A673 (cell line): ENCODE results near the gene GPR132. TPM values are rescaled to one million over a fixed set of nuclear protein-coding genes. Genes with fewer than 3 reads are reported as not detected.
"Not testable (repeated sequence)": the region's sequence is repeated elsewhere in the genome, so short reads cannot be mapped to it uniquely, and the experiment has no call there.

Experiments used
- BruUV-seq: library from RNA; stranded (reverse); fragments of 400-500 nt; replicated peaks from 2 replicates; lab custom pipeline; 2021; lab: Mats Ljungman, UMichigan
- CTCF ChIA-PET: fragments of 300-600 bp; sonication (Branson Sonifier 250); formaldehyde crosslinking; loops from one replicate; lab custom pipeline; 2022; ENCODE audit warnings: antibody characterized with exemption; lab: Charles Lee
- POLR2A ChIA-PET: fragments of 300-600 bp; sonication (Branson Sonifier 250); formaldehyde crosslinking; loops from one replicate; lab custom pipeline; 2022; ENCODE audit warnings: antibody characterized with exemption; ENCODE audit not compliant: low non-redundant PET; lab: Charles Lee
- DNase-seq: peaks from one replicate; pipeline ENCODE4 v3.0.0-alpha.2; 2015; ENCODE audit warnings: low spot score
- H3K27ac ChIP-seq: fragments of 200-600 bp; sonication (generic); 2 replicates; pipeline ENCODE4 v1.5.1; 2016; ENCODE audit warnings: mixed run types, low read depth, mild to moderate bottlenecking, mixed read lengths, antibody characterized with exemption, low read length; ENCODE audit not compliant: poor library complexity, severe bottlenecking
- H3K27me3 ChIP-seq: fragments of 200-600 bp; sonication (generic); replicated peaks from 2 replicates; pipeline ENCODE4 v1.6.1; 2017; ENCODE audit warnings: mixed run types, low read depth, mild to moderate bottlenecking, mixed read lengths, antibody characterized with exemption, low read length; ENCODE audit not compliant: insufficient read depth, poor library complexity
- H3K36me3 ChIP-seq: fragments of 200-600 bp; sonication (generic); 2 replicates; pipeline ENCODE4 v1.6.1; 2016; ENCODE audit warnings: mixed run types, mild to moderate bottlenecking, mixed read lengths, antibody characterized with exemption, low read length; ENCODE audit not compliant: insufficient read depth, poor library complexity, severe bottlenecking
- H3K4me1 ChIP-seq: fragments of 200-600 bp; sonication (generic); 2 replicates; pipeline ENCODE4 v1.6.1; 2017; ENCODE audit warnings: mixed run types, mild to moderate bottlenecking, mixed read lengths, antibody characterized with exemption, low read length; ENCODE audit not compliant: insufficient read depth, poor library complexity, severe bottlenecking
- H3K4me3 ChIP-seq: fragments of 200-600 bp; sonication (generic); 2 replicates; pipeline ENCODE4 v1.5.1; 2016; ENCODE audit warnings: low read depth, mixed run types, mild to moderate bottlenecking, mixed read lengths, low read length; ENCODE audit not compliant: poor library complexity, severe bottlenecking
- H3K9me3 ChIP-seq: fragments of 200-600 bp; sonication (generic); 2 replicates; pipeline ENCODE4 v1.6.1; 2016; ENCODE audit warnings: mixed run types, low read depth, mild to moderate bottlenecking, mixed read lengths, antibody characterized with exemption, low read length; ENCODE audit not compliant: poor library complexity, severe bottlenecking
- CTCF ChIP-seq: fragments of 300-800, 200-600 bp; sonication (generic); conservative IDR thresholded peaks from 2 replicates; pipeline ENCODE4 v1.5.1; 2017; ENCODE audit warnings: low read depth, mild to moderate bottlenecking, antibody characterized with exemption, low read length, moderate library complexity, mixed read lengths
- EZH2 ChIP-seq: fragments of 200-600 bp; sonication (generic); IDR thresholded peaks from 2 replicates; pipeline ENCODE4 v1.6.1; 2017; ENCODE audit warnings: borderline replicate concordance, low read depth, mild to moderate bottlenecking, mixed read lengths, antibody characterized with exemption, low read length; ENCODE audit not compliant: poor library complexity, severe bottlenecking
- intact Hi-C: fragments of 100-400 bp; cut with micrococcal nuclease; formaldehyde crosslinking; loops from one replicate; pipeline ENCODE4 v1.10.0; 2022; ENCODE audit not compliant: unreplicated experiment
- total RNA-seq: library from RNA; stranded (reverse); gene quantifications from 2 replicates; pipeline ENCODE4 v1.2.3, GENCODE V29; 2021

GPR132 gene
- total RNA-seq, 1 experiment from 2014 or later = not detected

- BruUV-seq = no TSS peak
- intact Hi-C loops = no loop called here
- Histone ChIP-seq H3K27ac (no peak overlapping the region), H3K4me1 (no peaks in the 10 kb centered on the region), H3K36me3 (no peaks in the 10 kb centered on the region), H3K4me3 (no peak overlapping the region), H3K9me3 (no peaks in the 10 kb centered on the region), H3K27me3 (no peaks in the 10 kb centered on the region)
- POLR2A ChIA-PET = no interaction called here
- DNase-seq = no peak
- TF ChIP-seq EZH2 = no peak
- TF ChIP-seq CTCF = no peak
- CTCF ChIA-PET = no interaction called here
Measured at GRCh38 chr14:105042813-105043212, 22.4 kb downstream of the GPR132 start.

- ChIA-PET CTCF (no interaction called here), POLR2A (interaction anchor here (0.6 kb wide), 1 partner anchor 305 kb away, joined by 3 read pairs; no protein-coding TSS in a partner anchor)
- no peaks in the 10 kb centered on the region for H3K9me3 ChIP-seq
- no peaks in the 10 kb centered on the region for H3K27me3 ChIP-seq
- no TSS peak for BruUV-seq
- H3K27ac ChIP-seq = no peak overlapping the region
- no peak for DNase-seq
- intact Hi-C loops = no loop called here
- H3K4me1 ChIP-seq = no peaks in the 10 kb centered on the region
- no peak overlapping the region for H3K4me3 ChIP-seq
- TF ChIP-seq CTCF = no peak
- TF ChIP-seq EZH2 = no peak
- no peaks in the 10 kb centered on the region for H3K36me3 ChIP-seq
Measured at GRCh38 chr14:105041841-105042765, 23.1 kb downstream of the GPR132 start.

GRCh38 chr14:105039458-105040205 is 25.6 kb downstream of the GPR132 start:
- Histone ChIP-seq H3K4me1 (no peaks in the 10 kb centered on the region), H3K36me3 (no peaks in the 10 kb centered on the region), H3K9me3 (no peaks in the 10 kb centered on the region), H3K4me3 (no peak overlapping the region), H3K27me3 (no peaks in the 10 kb centered on the region), H3K27ac (no peak overlapping the region)
- ChIA-PET CTCF (interaction anchor here (1.1 kb wide), 1 partner anchor 66 kb away, joined by 5 read pairs; no protein-coding TSS in a partner anchor), POLR2A (no interaction called here)
- no TSS peak for BruUV-seq
- no peak for DNase-seq
- intact Hi-C loops = no loop called here
- TF ChIP-seq CTCF (no peak), EZH2 (no peak)

GRCh38 chr14:105035616-105036015 is 29.6 kb downstream of the GPR132 start:
- H3K27me3 ChIP-seq, intact Hi-C loops, CTCF ChIA-PET: not testable (repeated sequence)

More at GRCh38 chr14:105035616-105036015, 29.6 kb downstream of the GPR132 start:
- H3K4me1 ChIP-seq, BruUV-seq, DNase-seq, H3K27ac ChIP-seq, H3K36me3 ChIP-seq, POLR2A ChIA-PET, H3K9me3 ChIP-seq, H3K4me3 ChIP-seq: not testable (repeated sequence)
